Body of pancreas (tissue), 4 donors: Measurements from ENCODE around the gene KAZALD1.

Experiments
- CTCF ChIP-seq, 7 experiments: fragments of 450-650 bp in 4 of 7; fragments of 200-600 bp in 3 of 7; sonication (generic) in 3 of 7; IDR thresholded peaks; one replicate each; pipeline ENCODE4 v1.5.1; 2016 to 2019; ENCODE audit warnings: antibody characterized with exemption in 7 of 7
- POLR2A ChIP-seq, 3 donors: fragments of 450-650 bp; IDR thresholded peaks; one replicate each; pipeline ENCODE4 v1.6.1; 2016; ENCODE audit warnings: antibody characterized with exemption in 3 of 3, mild to moderate bottlenecking in 2 of 3

- TF ChIP-seq CTCF (IDR thresholded peaks at IDR 0.05) (peak; percentile 58 to 89 (median 77)), POLR2A (IDR thresholded peaks at IDR 0.05) (no peak)
These were observed 33.9 kb downstream of the KAZALD1 start for GRCh38 chr10:101095550-101096213.
